Skeletal muscle tissue (tissue), 4 donors: ENCODE measurements around the gene SSPN. TPM values are rescaled to one million over a fixed set of nuclear protein-coding genes. Genes with fewer than 3 reads are reported as not detected.

ENCODE experiments used
- H3K27ac ChIP-seq: one replicate; pipeline ENCODE4 v1.7.0; 2013; ENCODE audit warnings: mild to moderate bottlenecking, low read depth, low read length, inconsistent platforms
- H3K27me3 ChIP-seq, 3 donors: one replicate each; pipeline ENCODE4 v1.7.0; 2013; ENCODE audit warnings: low read length in 3 of 3; ENCODE audit not compliant: control insufficient read depth in 3 of 3, insufficient read depth in 3 of 3
- H3K36me3 ChIP-seq, 3 donors: one replicate each; pipeline ENCODE4 v1.7.0; 2013; ENCODE audit warnings: low read length in 3 of 3; ENCODE audit not compliant: control insufficient read depth in 3 of 3, insufficient read depth in 3 of 3
- H3K4me1 ChIP-seq, 3 donors: one replicate each; pipeline ENCODE4 v1.7.0; 2013; ENCODE audit warnings: low read length in 3 of 3, mild to moderate bottlenecking in 3 of 3; ENCODE audit not compliant: control insufficient read depth in 3 of 3, insufficient read depth in 3 of 3
- H3K4me3 ChIP-seq, 3 donors: one replicate each; pipeline ENCODE4 v1.7.0; 2013; ENCODE audit warnings: low read length in 3 of 3
- H3K9ac ChIP-seq, 3 donors: one replicate each; pipeline ENCODE4 v1.7.0; 2013; ENCODE audit warnings: low read length in 3 of 3, mild to moderate bottlenecking in 3 of 3, moderate library complexity in 2 of 3, low read depth in 1 of 3
- H3K9me3 ChIP-seq, 3 donors: one replicate each; pipeline ENCODE4 v1.7.0; 2013; ENCODE audit warnings: low read length in 3 of 3; ENCODE audit not compliant: control insufficient read depth in 3 of 3
- total RNA-seq: library from RNA; depleted of rRNA; stranded (reverse); fragments of >200 nt; gene quantifications from one replicate; pipeline ENCODE4 v1.2.3, GENCODE V29; 2014
- donor health status: Osteomylitis.

Gene SSPN
- total RNA-seq, 1 donor from 2014 or later: 56.9 TPM

- H3K9ac ChIP-seq: peak overlapping the region in 1 of 3 donors; percentile 3
Measured at GRCh38 chr12:26239122-26239851, 43.9 kb downstream of the SSPN start.

GRCh38 chr12:26239852-26240815, 44.8 kb downstream of the SSPN start:
- peak overlapping the region in 1 of 3 donors; percentile 5 for H3K4me3 ChIP-seq
- no peak overlapping the region for H3K9ac ChIP-seq
- no peaks in the 10 kb centered on the region for H3K9me3 ChIP-seq
- no peaks in the 10 kb centered on the region for H3K27me3 ChIP-seq
- no peak overlapping the region for H3K27ac ChIP-seq
- no peaks in the 10 kb centered on the region for H3K36me3 ChIP-seq
- peaks cover 5 to 9% (median 8%) of the 10 kb centered on the region in 3 donors for H3K4me1 ChIP-seq

More at GRCh38 chr12:26239122-26239851, 43.9 kb downstream of the SSPN start:
- Histone ChIP-seq H3K4me3 (peak overlapping the region in 1 of 3 donors; percentile 5), H3K27ac (peak overlapping the region; percentile 52), H3K36me3 (no peaks in the 10 kb centered on the region), H3K27me3 (no peaks in the 10 kb centered on the region), H3K9me3 (no peaks in the 10 kb centered on the region), H3K4me1 (peaks cover 5 to 9% (median 8%) of the 10 kb centered on the region in 3 donors)

- H3K27ac ChIP-seq: no peak overlapping the region
- H3K4me3 ChIP-seq: no peak overlapping the region
- no peaks in the 10 kb centered on the region for H3K9me3 ChIP-seq
- peaks cover 5 to 9% (median 8%) of the 10 kb centered on the region in 3 donors for H3K4me1 ChIP-seq
- H3K36me3 ChIP-seq: no peaks in the 10 kb centered on the region
- H3K9ac ChIP-seq: no peak overlapping the region
- no peaks in the 10 kb centered on the region for H3K27me3 ChIP-seq
Measured at GRCh38 chr12:26241080-26241479, 45.7 kb downstream of the SSPN start.

- no peaks in the 10 kb centered on the region for H3K27me3 ChIP-seq
- no peaks in the 10 kb centered on the region for H3K9me3 ChIP-seq
- no peak overlapping the region for H3K4me3 ChIP-seq
- H3K36me3 ChIP-seq: no peaks in the 10 kb centered on the region
- no peak overlapping the region for H3K27ac ChIP-seq
- H3K9ac ChIP-seq: no peak overlapping the region
- H3K4me1 ChIP-seq: peaks cover 5 to 9% (median 8%) of the 10 kb centered on the region in 3 donors
Measured at GRCh38 chr12:26242683-26243082, 47.3 kb downstream of the SSPN start.

- H3K9me3 ChIP-seq: no peaks in the 10 kb centered on the region
- no peak overlapping the region for H3K9ac ChIP-seq
- no peaks in the 10 kb centered on the region for H3K27me3 ChIP-seq
- H3K36me3 ChIP-seq: no peaks in the 10 kb centered on the region
- H3K4me1 ChIP-seq: peaks cover under 1 to 5% (median 5%) of the 10 kb centered on the region in 3 donors
- no peak overlapping the region for H3K4me3 ChIP-seq
- no peak overlapping the region for H3K27ac ChIP-seq
Measured at GRCh38 chr12:26244503-26244902, 49.1 kb downstream of the SSPN start.

GRCh38 chr12:26245175-26245942, 50.0 kb downstream of the SSPN start:
- H3K9ac ChIP-seq: no peak overlapping the region
- H3K4me1 ChIP-seq: peaks cover 0 to 4% (median 0%) of the 10 kb centered on the region in 3 donors
- H3K27me3 ChIP-seq: no peaks in the 10 kb centered on the region
- H3K4me3 ChIP-seq: no peak overlapping the region
- H3K36me3 ChIP-seq: no peaks in the 10 kb centered on the region
- H3K9me3 ChIP-seq: no peaks in the 10 kb centered on the region
- no peak overlapping the region for H3K27ac ChIP-seq

GRCh38 chr12:26246483-26247164, 51.3 kb downstream of the SSPN start:
- no peaks in the 10 kb centered on the region for H3K27me3 ChIP-seq
- no peaks in the 10 kb centered on the region for H3K4me1 ChIP-seq
- H3K36me3 ChIP-seq: no peaks in the 10 kb centered on the region
- H3K9ac ChIP-seq: no peak overlapping the region
- H3K9me3 ChIP-seq: no peaks in the 10 kb centered on the region
- no peak overlapping the region for H3K27ac ChIP-seq
- H3K4me3 ChIP-seq: no peak overlapping the region

- no peaks in the 10 kb centered on the region for H3K9me3 ChIP-seq
Measured at GRCh38 chr12:26247873-26248272, 52.5 kb downstream of the SSPN start.

GRCh38 chr12:26250801-26251200, 55.4 kb downstream of the SSPN start:
- H3K9me3 ChIP-seq: no peaks in the 10 kb centered on the region
- H3K4me3 ChIP-seq: no peak overlapping the region
- no peak overlapping the region for H3K9ac ChIP-seq
- no peaks in the 10 kb centered on the region for H3K27me3 ChIP-seq
- no peak overlapping the region for H3K27ac ChIP-seq
- H3K36me3 ChIP-seq: no peaks in the 10 kb centered on the region
- H3K4me1 ChIP-seq: no peaks in the 10 kb centered on the region

More at GRCh38 chr12:26247873-26248272, 52.5 kb downstream of the SSPN start:
- Histone ChIP-seq H3K27me3 (no peaks in the 10 kb centered on the region), H3K9ac (no peak overlapping the region), H3K4me1 (no peaks in the 10 kb centered on the region), H3K36me3 (no peaks in the 10 kb centered on the region), H3K27ac (no peak overlapping the region), H3K4me3 (no peak overlapping the region)
